Left lung (tissue), 10 donors: Measurements from ENCODE around the gene CRYBA2. TPM values are rescaled to one million over a fixed set of nuclear protein-coding genes. Genes with fewer than 3 reads are reported as not detected.

ENCODE experiments used
- ATAC-seq: fragments of 200-7000 bp; cut with Tn5 transposase; one replicate; pipeline ENCODE4 v1.9.1; 2020; ENCODE audit warnings: moderate library complexity
- DNase-seq, 4 donors: peaks; one replicate each; pipeline ENCODE4 v3.0.0-alpha.2; 2013 to 2020
- H3K27ac ChIP-seq, 2 donors: fragments of 200-600 bp; sonication (generic) in 1 of 2; one replicate each; pipeline versions ENCODE4 v1.5.0 to v1.8.0; 2020 to 2021
- H3K27me3 ChIP-seq, 2 donors: fragments of 200-600 bp; sonication (generic) in 1 of 2; one replicate each; pipeline versions ENCODE4 v1.5.0 to v1.8.0; 2020 to 2021
- H3K36me3 ChIP-seq, 2 donors: fragments of 200-600 bp; sonication (generic) in 1 of 2; one replicate each; pipeline versions ENCODE4 v1.5.0 to v1.8.0; 2020 to 2021
- H3K4me1 ChIP-seq, 2 donors: fragments of 200-600 bp; one replicate each; pipeline ENCODE4 v1.8.0; 2021
- H3K4me3 ChIP-seq, 2 donors: fragments of 200-600 bp; sonication (generic) in 1 of 2; one replicate each; pipeline versions ENCODE4 v1.5.0 to v1.8.0; 2020 to 2021; ENCODE audit warnings: mild to moderate bottlenecking in 1 of 2
- H3K9me3 ChIP-seq, 2 donors: fragments of 200-600 bp; sonication (generic) in 1 of 2; one replicate each; pipeline versions ENCODE4 v1.5.0 to v1.8.0; 2020 to 2021
- CTCF ChIP-seq, 2 donors: fragments of 200-600 bp; sonication (generic) in 1 of 2; IDR thresholded peaks; one replicate each; pipeline versions ENCODE4 v1.5.0 to v1.8.0; 2021; ENCODE audit warnings: antibody characterized with exemption in 2 of 2
- intact Hi-C, 2 donors: fragments of 100-400 bp; cut with DNase I; formaldehyde crosslinking; loops; one replicate each; pipeline versions ENCODE4 v1.11.2 to v1.14.2; 2022
- microRNA-seq, 2 donors: library from miRNA; unstranded; fragments of <30 nt; microRNA quantifications; one replicate each; pipeline ENCODE4, GENCODE V29; 2019
- polyA plus RNA-seq, 6 donors: library from polyadenylated mRNA; unstranded; fragments of 120-200 nt; gene quantifications; one replicate each; pipeline ENCODE4 v1.2.1, GENCODE V29; 2013; ENCODE audit not compliant: insufficient read length in 6 of 6
- total RNA-seq, 2 donors: library from RNA; stranded (reverse); fragmentation: NEBNext Ultra II Directional; extraction: Animal tissue kit (Norgen Biotek cat#: 25700); gene quantifications; one replicate each; pipeline ENCODE4 v1.2.1, GENCODE V29; 2021
- donor health status: DM: no; HTN: yes; CAD: no.
- donor health status: DM: no; HTN: no; CAD: no.

Gene CRYBA2
- total and polyA plus RNA-seq, 8 donors: 0.22 TPM; not detected in 7

- Histone ChIP-seq H3K4me1 (no peaks in the 10 kb centered on the region), H3K9me3 (no peaks in the 10 kb centered on the region), H3K4me3 (no peak overlapping the region), H3K27me3 (peaks cover 0 to 83% of the 10 kb centered on the region in 2 donors), H3K36me3 (no peaks in the 10 kb centered on the region), H3K27ac (no peak overlapping the region)
- TF ChIP-seq CTCF (IDR thresholded peaks at IDR 0.05): no peak
- intact Hi-C loops: no loop called here
- no peak for ATAC-seq
- DNase-seq: no peak
These were observed 48.3 kb downstream of the CRYBA2 start for GRCh38 chr2:218944759-218945404.

Small RNA genes within 50 kb of the gene (microRNA-seq; reads per million reads assigned to microRNA genes)
- 6,204 to 6,294 reads per million in 2 donors for gene MIR375

Other genes with a start within 250 kb of the CRYBA2 start
- 10 to 100 TPM; 77.9 to 95.9 TPM for gene CYP27A1, start 211.3 kb downstream of the CRYBA2 start, total RNA-seq
- gene CYP27A1, start 211.3 kb downstream of the CRYBA2 start, polyA plus RNA-seq: 10 to 100 TPM; 24.3 to 32.3 (median 29.1) TPM
- gene PRKAG3, start 161.6 kb downstream of the CRYBA2 start, total RNA-seq: not detected
- under 1 TPM in 1 of 6 donors, not detected in 5; 0.08 TPM for gene PRKAG3, start 161.6 kb downstream of the CRYBA2 start, polyA plus RNA-seq
- not detected for gene WNT6, start 133.6 kb downstream of the CRYBA2 start, total RNA-seq
- gene WNT6, start 133.6 kb downstream of the CRYBA2 start, polyA plus RNA-seq: under 1 TPM in 1 of 6 donors, not detected in 5; 0.07 TPM
- gene WNT10A, start 112.6 kb downstream of the CRYBA2 start, total RNA-seq: 1 to 10 TPM in 1 of 2 donors, under 1 TPM in 1; 0.47 to 1.1 TPM
- under 1 TPM in 5 of 6 donors, not detected in 1; 0.17 to 0.40 (median 0.32) TPM for gene WNT10A, start 112.6 kb downstream of the CRYBA2 start, polyA plus RNA-seq
- not detected for gene CDK5R2, start 33.8 kb downstream of the CRYBA2 start, total RNA-seq
- gene CDK5R2, start 33.8 kb downstream of the CRYBA2 start, polyA plus RNA-seq: under 1 TPM; 0.13 to 0.30 (median 0.17) TPM
- gene FEV, start 8.2 kb downstream of the CRYBA2 start, total RNA-seq: not detected
- gene FEV, start 8.2 kb downstream of the CRYBA2 start, polyA plus RNA-seq: not detected
- gene CFAP65, start 48.1 kb upstream of the CRYBA2 start, total RNA-seq: 1 to 10 TPM in 1 of 2 donors, not detected in 1; 4.3 TPM
- 1 to 10 TPM in 5 of 6 donors, under 1 TPM in 1; 0.83 to 4.3 (median 2.9) TPM for gene CFAP65, start 48.1 kb upstream of the CRYBA2 start, polyA plus RNA-seq
- gene IHH, start 67.5 kb upstream of the CRYBA2 start, total RNA-seq: 1 to 10 TPM; 1.0 to 1.7 TPM
- 1 to 10 TPM; 1.7 to 3.7 (median 2.1) TPM for gene IHH, start 67.5 kb upstream of the CRYBA2 start, polyA plus RNA-seq
- 10 to 100 TPM; 14.0 to 16.4 TPM for gene NHEJ1, start 167.4 kb upstream of the CRYBA2 start, total RNA-seq
- gene NHEJ1, start 167.4 kb upstream of the CRYBA2 start, polyA plus RNA-seq: 10 to 100 TPM; 16.3 to 20.9 (median 18.8) TPM
- gene SLC23A3, start 176.6 kb upstream of the CRYBA2 start, total RNA-seq: 1 to 10 TPM; 3.8 to 4.4 TPM
- gene SLC23A3, start 176.6 kb upstream of the CRYBA2 start, polyA plus RNA-seq: 1 to 10 TPM; 2.6 to 5.5 (median 4.3) TPM
- gene CNPPD1, start 183.5 kb upstream of the CRYBA2 start, total RNA-seq: 10 to 100 TPM; 59.0 to 68.2 TPM
- 10 to 100 TPM; 34.6 to 42.7 (median 40.7) TPM for gene CNPPD1, start 183.5 kb upstream of the CRYBA2 start, polyA plus RNA-seq
- gene RETREG2, start 184.9 kb upstream of the CRYBA2 start, total RNA-seq: 10 to 100 TPM; 84.6 to 85.4 TPM
- 10 to 100 TPM; 75.0 to 86.6 (median 81.7) TPM for gene RETREG2, start 184.9 kb upstream of the CRYBA2 start, polyA plus RNA-seq
- gene ZFAND2B, start 213.4 kb upstream of the CRYBA2 start, total RNA-seq: 10 to 100 TPM; 28.5 to 40.8 TPM
- gene ZFAND2B, start 213.4 kb upstream of the CRYBA2 start, polyA plus RNA-seq: 10 to 100 TPM; 26.3 to 41.8 (median 36.0) TPM
- gene ABCB6, start 225.5 kb upstream of the CRYBA2 start, total RNA-seq: 10 to 100 TPM; 24.3 to 45.3 TPM
- 10 to 100 TPM; 23.2 to 45.3 (median 30.1) TPM for gene ABCB6, start 225.5 kb upstream of the CRYBA2 start, polyA plus RNA-seq
- gene ATG9A, start 236.2 kb upstream of the CRYBA2 start, total RNA-seq: 10 to 100 TPM; 53.6 to 58.9 TPM
- 10 to 100 TPM; 43.1 to 52.6 (median 47.0) TPM for gene ATG9A, start 236.2 kb upstream of the CRYBA2 start, polyA plus RNA-seq
- gene ANKZF1, start 236.4 kb upstream of the CRYBA2 start, total RNA-seq: 10 to 100 TPM; 34.5 to 36.5 TPM
- 10 to 100 TPM; 54.7 to 85.5 (median 80.0) TPM for gene ANKZF1, start 236.4 kb upstream of the CRYBA2 start, polyA plus RNA-seq